Vagina (tissue), 2 donors: ENCODE data around the gene RGL1.

ENCODE experiments used
- POLR2A ChIP-seq, 2 donors: fragments of 450-650 bp; IDR thresholded peaks; one replicate each; pipeline ENCODE4 v1.6.1; 2017; ENCODE audit warnings: antibody characterized with exemption in 2 of 2, mild to moderate bottlenecking in 2 of 2, moderate library complexity in 2 of 2
- POLR2AphosphoS5 ChIP-seq, 2 donors: sonication (generic); formaldehyde crosslinking; IDR thresholded peaks; one replicate each; pipeline ENCODE4 v1.9.0; 2017; ENCODE audit warnings: antibody characterized with exemption in 2 of 2, mild to moderate bottlenecking in 2 of 2, low read depth in 1 of 2; ENCODE audit not compliant: insufficient read depth in 1 of 2

DNA sequence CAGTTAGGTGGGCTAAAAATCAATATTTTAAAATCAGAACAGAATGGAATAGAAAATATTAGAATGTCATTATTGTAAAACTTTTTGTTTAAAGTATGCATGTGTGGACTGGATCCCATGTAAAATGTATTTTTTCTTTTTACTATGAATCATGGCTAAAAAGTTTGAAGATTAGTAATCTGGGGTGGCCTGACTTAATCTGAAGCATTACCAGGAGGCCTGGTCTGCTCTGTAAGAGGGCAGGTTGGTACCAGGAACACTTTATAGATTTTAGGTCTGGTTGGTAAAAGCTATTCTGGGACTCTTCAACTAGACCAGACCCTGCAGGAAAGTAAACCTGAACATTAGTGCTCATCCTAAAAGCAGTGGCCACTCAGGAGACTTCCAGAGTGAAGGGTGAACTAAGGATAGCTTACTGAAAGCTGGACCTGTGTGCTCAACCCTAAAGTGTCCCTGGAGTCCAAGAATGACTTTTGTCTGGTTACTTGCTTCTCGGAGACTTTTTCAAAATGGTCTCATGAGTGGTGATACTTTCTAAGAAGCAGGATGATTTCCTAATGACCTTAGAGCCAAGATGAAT is 16.5 kb downstream of the RGL1 start:
- TF ChIP-seq POLR2A (IDR thresholded peaks at IDR 0.05) (no peak), POLR2AphosphoS5 (IDR thresholded peaks at IDR 0.05; ENCODE audit: insufficient read depth in 1 of 2, low read depth in 1 of 2) (no peak)
